GM23248 (cell line): ENCODE measurements around the gene FFAR3. TPM values are rescaled to one million over a fixed set of nuclear protein-coding genes. Genes with fewer than 3 reads are reported as not detected.

ENCODE experiments used
- DNase-seq: peaks from one replicate; pipeline ENCODE4 v3.0.0-alpha.2; 2015
- H2AFZ ChIP-seq: fragments of 200-600 bp; sonication (generic); 2 replicates; pipeline ENCODE4 v1.6.1; 2016; ENCODE audit warnings: antibody characterized with exemption
- H3F3A ChIP-seq: fragments of 200-600 bp; sonication (generic); 2 replicates; pipeline ENCODE4 v1.6.1; 2016; ENCODE audit warnings: mild to moderate bottlenecking, antibody characterized with exemption, mixed run types; ENCODE audit not compliant: insufficient read depth
- H3K27ac ChIP-seq: fragments of 200-600 bp; sonication (generic); 2 replicates; pipeline ENCODE4 v1.5.1; 2016; ENCODE audit warnings: mild to moderate bottlenecking
- H3K27me3 ChIP-seq: fragments of 200-600 bp; sonication (generic); replicated peaks from 2 replicates; pipeline ENCODE4 v1.6.1; 2016; ENCODE audit warnings: mild to moderate bottlenecking; ENCODE audit not compliant: insufficient read depth
- H3K36me3 ChIP-seq: fragments of 200-600 bp; sonication (generic); 2 replicates; pipeline ENCODE4 v1.6.1; 2016; ENCODE audit warnings: low read depth, mild to moderate bottlenecking
- H3K4me1 ChIP-seq: fragments of 200-600 bp; sonication (generic); 2 replicates; pipeline ENCODE4 v1.6.1; 2016; ENCODE audit warnings: mild to moderate bottlenecking; ENCODE audit not compliant: insufficient read depth
- H3K4me2 ChIP-seq: fragments of 200-600 bp; sonication (generic); one replicate; pipeline ENCODE4 v1.6.1; 2016; ENCODE audit warnings: mild to moderate bottlenecking; ENCODE audit not compliant: unreplicated experiment
- H3K4me3 ChIP-seq: fragments of 200-600 bp; sonication (generic); 2 replicates; pipeline ENCODE4 v1.5.1; 2016; ENCODE audit warnings: mild to moderate bottlenecking
- H3K79me2 ChIP-seq: fragments of 200-600 bp; sonication (generic); 2 replicates; pipeline ENCODE4 v1.6.1; 2016; ENCODE audit warnings: mild to moderate bottlenecking; ENCODE audit not compliant: insufficient read depth
- H3K9ac ChIP-seq: fragments of 200-600 bp; sonication (generic); 2 replicates; pipeline ENCODE4 v1.6.1; 2016; ENCODE audit warnings: mild to moderate bottlenecking
- H3K9me2 ChIP-seq: fragments of 200-600 bp; sonication (generic); 2 replicates; pipeline ENCODE4 v1.6.1; 2016; ENCODE audit warnings: mixed run types, mild to moderate bottlenecking, moderate library complexity; ENCODE audit not compliant: insufficient read depth
- H3K9me3 ChIP-seq: fragments of 200-600 bp; sonication (generic); one replicate; pipeline ENCODE4 v1.6.1; 2017; ENCODE audit warnings: low read depth
- H4K20me1 ChIP-seq: fragments of 200-600 bp; sonication (generic); 2 replicates; pipeline ENCODE4 v1.6.0; 2016; ENCODE audit not compliant: insufficient read depth
- EZH2 ChIP-seq: fragments of 200-600 bp; sonication (generic); IDR thresholded peaks from 2 replicates; pipeline ENCODE4 v1.6.1; 2018; ENCODE audit warnings: antibody characterized with exemption, mild to moderate bottlenecking; ENCODE audit not compliant: insufficient read depth, poor library complexity, severe bottlenecking
- EZH2phosphoT487 ChIP-seq: fragments of 200-600 bp; sonication (generic); IDR thresholded peaks from 2 replicates; pipeline ENCODE4 v1.6.1; 2018; ENCODE audit warnings: antibody characterized with exemption, moderate library complexity, mild to moderate bottlenecking, low read depth; ENCODE audit not compliant: insufficient read depth
- WGBS, 2 experiments: methylation state at CpG; one replicate each; pipeline ENCODE4 v1.1.6; 2015 to 2017; ENCODE audit warnings: low lambda C conversion rate in 2 of 2, low coverage in 1 of 2; ENCODE audit errors: missing lambda C conversion rate in 2 of 2; 5-methylcytosine and 5-hydroxymethylcytosine counted together
- in situ Hi-C: fragments of 300-500 bp; cut with MboI; formaldehyde crosslinking; loops from 2 replicates; pipeline ENCODE4 v1.15.0; 2020
- polyA plus RNA-seq: library from polyadenylated mRNA; unstranded; fragments of >200 nt; fragmentation: Nextera tagmentation; extraction: Ambion mirVana; gene quantifications from 2 replicates; pipeline ENCODE4 v1.2.1, GENCODE V29; 2016
- total RNA-seq: library from RNA; depleted of rRNA; stranded (reverse); fragments of >200 nt; shearing (Covaris generic); gene quantifications from 2 replicates; pipeline ENCODE4 v1.2.3, GENCODE V29; 2014

The FFAR3 gene
- total and polyA plus RNA-seq, 2 experiments from 2014 or later, result not detected

- no peak overlapping the region for H3K4me2 ChIP-seq
- no peak overlapping the region for H3K9ac ChIP-seq
- no peaks in the 10 kb centered on the region for H3K9me2 ChIP-seq
- H3K9me3 ChIP-seq, result no peaks in the 10 kb centered on the region
- no peaks in the 10 kb centered on the region for H3K36me3 ChIP-seq
- no peak overlapping the region for H3K4me3 ChIP-seq
- TF ChIP-seq EZH2phosphoT487 (no peak), EZH2 (no peak)
- H3F3A ChIP-seq, result no peaks in the 10 kb centered on the region
- no peaks in the 10 kb centered on the region for H3K4me1 ChIP-seq
- H3K27me3 ChIP-seq, result no peaks in the 10 kb centered on the region
- in situ Hi-C loops, result no loop called here
- H3K79me2 ChIP-seq, result no peaks in the 10 kb centered on the region
- H3K27ac ChIP-seq, result no peak overlapping the region
- no peaks in the 10 kb centered on the region for H4K20me1 ChIP-seq
- 74 to 78% methylated on average over 10 of the region's 10 CpGs for WGBS, 2 experiments
- H2AFZ ChIP-seq, result no peak overlapping the region
- no peak for DNase-seq
These were observed 47.3 kb upstream of the FFAR3 start for GRCh38 chr19:35310811-35311465.

- Histone ChIP-seq H3K27ac (no peak overlapping the region), H3K27me3 (no peaks in the 10 kb centered on the region), H3K4me3 (no peak overlapping the region), H3K4me2 (no peak overlapping the region), H3K36me3 (no peaks in the 10 kb centered on the region), H4K20me1 (no peaks in the 10 kb centered on the region), H3K9me3 (no peaks in the 10 kb centered on the region), H3K79me2 (no peaks in the 10 kb centered on the region), H3K4me1 (no peaks in the 10 kb centered on the region), H2AFZ (no peak overlapping the region), H3K9ac (no peak overlapping the region), H3K9me2 (no peaks in the 10 kb centered on the region), H3F3A (no peaks in the 10 kb centered on the region)
- no peak for DNase-seq
- in situ Hi-C loops, result no loop called here
- 82 to 86% methylated on average over 19 to 21 of the region's 21 CpGs for WGBS, 2 experiments
- TF ChIP-seq EZH2 (no peak), EZH2phosphoT487 (no peak)
These were observed 46.2 kb upstream of the FFAR3 start for GRCh38 chr19:35311901-35312665.

GRCh38 chr19:35313587-35313986 lies 44.7 kb upstream of the FFAR3 start:
- TF ChIP-seq EZH2phosphoT487, result no peak
- TF ChIP-seq EZH2, result no peak
- Histone ChIP-seq H3K27me3 (no peaks in the 10 kb centered on the region), H3K9me2 (no peaks in the 10 kb centered on the region), H3F3A (no peaks in the 10 kb centered on the region), H2AFZ (no peak overlapping the region), H3K9ac (no peak overlapping the region), H3K9me3 (no peaks in the 10 kb centered on the region), H3K27ac (no peak overlapping the region), H3K4me1 (peaks cover 2% of the 10 kb centered on the region), H3K36me3 (no peaks in the 10 kb centered on the region), H3K4me3 (no peak overlapping the region), H3K79me2 (no peaks in the 10 kb centered on the region), H4K20me1 (no peaks in the 10 kb centered on the region), H3K4me2 (no peak overlapping the region)
- in situ Hi-C loops, result no loop called here
- peak; percentile 41 for DNase-seq
- WGBS, 2 experiments, result 19 to 26% methylated on average over 5 to 7 of the region's 7 CpGs

GRCh38 chr19:35314031-35314430 lies 44.2 kb upstream of the FFAR3 start:
- 79 to 84% methylated on average over 8 of the region's 8 CpGs for WGBS, 2 experiments
- Histone ChIP-seq H3K9me3 (no peaks in the 10 kb centered on the region), H3K36me3 (no peaks in the 10 kb centered on the region), H3K9me2 (no peaks in the 10 kb centered on the region), H3K4me1 (peaks cover 5% of the 10 kb centered on the region), H3K27ac (no peak overlapping the region), H3K79me2 (no peaks in the 10 kb centered on the region), H2AFZ (no peak overlapping the region), H4K20me1 (no peaks in the 10 kb centered on the region), H3K27me3 (no peaks in the 10 kb centered on the region), H3F3A (no peaks in the 10 kb centered on the region), H3K4me3 (no peak overlapping the region), H3K9ac (no peak overlapping the region), H3K4me2 (no peak overlapping the region)
- in situ Hi-C loops, result no loop called here
- no peak for DNase-seq
- no peak for TF ChIP-seq EZH2phosphoT487
- no peak for TF ChIP-seq EZH2
